Bronchial epithelial cell (primary cell): ENCODE measurements around the gene IQCF5. TPM values are rescaled to one million over a fixed set of nuclear protein-coding genes. Genes with fewer than 3 reads are reported as not detected.
"Not testable (repeated sequence)": the region's sequence is repeated elsewhere in the genome, so short reads cannot be mapped to it uniquely, and the experiment has no call there.

Source experiments
- DNase-seq: peaks from one replicate; pipeline ENCODE4 v3.0.0-alpha.2; 2010; ENCODE audit warnings: low read depth
- FAIRE-seq: peaks from 2 replicates; lab custom pipeline; 2011; peaks lifted over from hg19 to GRCh38; lab: Jason Lieb, UNC
- H3K27me3 ChIP-seq: 2 replicates; pipeline ENCODE4 v1.5.1; 2011; ENCODE audit warnings: low read length; ENCODE audit not compliant: control insufficient read depth, insufficient read depth
- H3K36me3 ChIP-seq: 2 replicates; pipeline ENCODE4 v1.5.1; 2011; ENCODE audit warnings: low read length; ENCODE audit not compliant: control insufficient read depth, insufficient read depth
- H3K4me3 ChIP-seq: 2 replicates; pipeline ENCODE4 v1.5.1; 2011; ENCODE audit warnings: mild to moderate bottlenecking, low read depth, low read length, control low read depth
- total RNA-seq: library from RNA; depleted of rRNA; stranded (reverse); fragments of >200 nt; gene quantifications from 2 replicates; pipeline ENCODE4 v1.2.1, GENCODE V29; 2014
- TF ChIP-seq, protein P1 (sequence below): IDR thresholded peaks from 2 replicates; pipeline ENCODE4 v1.5.1; 2011; ENCODE audit warnings: mild to moderate bottlenecking, moderate library complexity, low read length, control low read depth, inconsistent platforms; ENCODE audit not compliant: insufficient read depth, severe bottlenecking

The IQCF5 gene
- total RNA-seq: 0.53 TPM in 1 of 2 replicates, not detected in the other

DNA sequence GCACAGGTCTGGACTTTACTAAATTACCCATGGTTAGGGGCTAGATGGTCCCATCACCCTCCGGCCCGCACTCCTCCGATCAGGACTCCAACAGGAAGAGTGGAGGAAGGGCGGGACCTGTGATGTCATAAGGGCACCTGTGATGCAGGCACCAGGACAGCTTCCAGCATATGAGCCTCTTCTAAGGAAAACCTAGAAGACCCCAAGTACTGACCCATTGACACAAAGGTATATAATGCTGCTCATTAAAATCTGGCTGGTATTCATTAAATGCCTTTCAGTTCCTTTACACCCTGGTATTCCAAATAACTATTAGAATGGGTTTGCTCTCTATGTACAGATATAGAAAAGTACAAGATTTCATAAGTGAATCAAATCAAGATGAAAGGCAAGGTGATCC lies at the start of gene IQCF5:
TSS of gene IQCF5 (minus strand) at position 101 of the 400 bp plus-strand sequence. CDS start at position 31, 70 bp downstream.
- Histone ChIP-seq H3K27me3 (no peaks in the 10 kb centered on the region), H3K36me3 (no peaks in the 10 kb centered on the region), H3K4me3 (no peak within 1 kb of the TSS)
- DNase-seq (no peak), FAIRE-seq (no peak)
- TF ChIP-seq, protein P1, sequence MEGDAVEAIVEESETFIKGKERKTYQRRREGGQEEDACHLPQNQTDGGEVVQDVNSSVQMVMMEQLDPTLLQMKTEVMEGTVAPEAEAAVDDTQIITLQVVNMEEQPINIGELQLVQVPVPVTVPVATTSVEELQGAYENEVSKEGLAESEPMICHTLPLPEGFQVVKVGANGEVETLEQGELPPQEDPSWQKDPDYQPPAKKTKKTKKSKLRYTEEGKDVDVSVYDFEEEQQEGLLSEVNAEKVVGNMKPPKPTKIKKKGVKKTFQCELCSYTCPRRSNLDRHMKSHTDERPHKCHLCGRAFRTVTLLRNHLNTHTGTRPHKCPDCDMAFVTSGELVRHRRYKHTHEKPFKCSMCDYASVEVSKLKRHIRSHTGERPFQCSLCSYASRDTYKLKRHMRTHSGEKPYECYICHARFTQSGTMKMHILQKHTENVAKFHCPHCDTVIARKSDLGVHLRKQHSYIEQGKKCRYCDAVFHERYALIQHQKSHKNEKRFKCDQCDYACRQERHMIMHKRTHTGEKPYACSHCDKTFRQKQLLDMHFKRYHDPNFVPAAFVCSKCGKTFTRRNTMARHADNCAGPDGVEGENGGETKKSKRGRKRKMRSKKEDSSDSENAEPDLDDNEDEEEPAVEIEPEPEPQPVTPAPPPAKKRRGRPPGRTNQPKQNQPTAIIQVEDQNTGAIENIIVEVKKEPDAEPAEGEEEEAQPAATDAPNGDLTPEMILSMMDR: no peak

DNA sequence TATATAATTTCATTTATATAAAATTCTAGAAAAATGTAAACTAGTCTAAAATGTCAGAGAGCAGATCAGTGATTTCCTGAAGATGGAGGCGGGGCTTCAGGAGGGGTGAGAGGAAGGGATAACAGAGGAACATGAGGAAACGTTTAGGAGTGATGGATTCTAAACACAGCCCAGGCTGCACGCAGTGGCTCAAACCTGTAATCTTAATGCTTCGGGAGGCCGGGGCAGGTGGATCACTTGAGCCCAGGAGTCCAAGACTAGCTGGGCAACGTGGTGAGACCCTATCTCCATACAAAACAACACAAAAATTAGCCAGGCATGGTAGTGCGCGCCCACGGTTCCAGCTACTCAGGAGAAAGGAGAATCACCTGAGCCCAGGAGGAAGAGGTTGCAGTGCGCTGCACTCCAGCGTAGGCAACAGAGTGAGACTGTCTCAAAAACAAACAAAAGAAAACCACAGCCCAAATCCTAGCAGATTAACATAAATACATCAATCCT lies 45.7 kb upstream of the IQCF5 start:
- Histone ChIP-seq H3K4me3 (no peak overlapping the region), H3K36me3 (no peaks in the 10 kb centered on the region), H3K27me3 (no peaks in the 10 kb centered on the region)
- TF ChIP-seq, protein P1: no peak
- no peak for FAIRE-seq
- no peak for DNase-seq

DNA sequence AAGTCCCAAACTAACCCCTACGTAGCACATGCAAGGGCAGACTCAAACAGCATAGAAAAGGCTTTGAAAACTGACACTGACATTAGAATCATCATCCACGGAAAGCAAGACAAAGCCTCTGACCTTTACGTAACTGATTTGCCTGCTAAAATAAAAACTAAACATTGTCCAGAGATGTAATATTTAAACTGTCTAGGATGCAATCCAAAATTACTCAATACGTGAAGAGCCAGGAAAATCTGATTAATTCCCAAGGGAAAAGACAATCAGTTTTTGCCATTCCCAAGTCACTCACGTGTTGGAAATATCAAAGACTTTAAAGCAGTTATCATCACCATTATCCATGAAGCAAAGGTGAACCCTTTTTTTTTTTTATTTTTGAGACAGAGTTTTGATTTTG lies 41.0 kb upstream of the IQCF5 start:
- no peak for DNase-seq
- FAIRE-seq: no peak
- TF ChIP-seq, protein P1: no peak
- H3K36me3 ChIP-seq: no peaks in the 10 kb centered on the region
- no peak overlapping the region for H3K4me3 ChIP-seq
- no peaks in the 10 kb centered on the region for H3K27me3 ChIP-seq

DNA sequence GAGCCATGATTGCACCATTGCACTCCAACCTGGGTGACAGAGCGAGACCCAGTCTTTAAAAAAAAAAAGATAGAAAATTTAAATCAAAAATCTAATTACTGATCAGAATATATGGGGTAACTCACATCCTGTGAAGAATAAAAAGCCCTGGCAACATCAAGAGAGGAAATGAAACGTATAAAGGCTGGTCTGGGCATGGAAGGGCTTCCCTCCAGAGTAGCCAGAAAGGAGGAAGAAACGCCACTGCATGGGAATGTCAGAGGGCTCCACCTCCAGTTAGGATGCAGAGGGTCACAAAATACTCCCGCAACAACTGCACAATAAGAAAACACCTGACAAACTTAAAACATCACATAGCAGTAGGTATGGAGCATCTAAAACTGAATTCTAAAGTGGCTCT lies 32.6 kb upstream of the IQCF5 start:
- Histone ChIP-seq H3K27me3 (no peaks in the 10 kb centered on the region), H3K36me3 (no peaks in the 10 kb centered on the region), H3K4me3 (no peak overlapping the region)
- FAIRE-seq: peak; percentile 32
- TF ChIP-seq, protein P1: no peak
- DNase-seq: peak; percentile 56

DNA sequence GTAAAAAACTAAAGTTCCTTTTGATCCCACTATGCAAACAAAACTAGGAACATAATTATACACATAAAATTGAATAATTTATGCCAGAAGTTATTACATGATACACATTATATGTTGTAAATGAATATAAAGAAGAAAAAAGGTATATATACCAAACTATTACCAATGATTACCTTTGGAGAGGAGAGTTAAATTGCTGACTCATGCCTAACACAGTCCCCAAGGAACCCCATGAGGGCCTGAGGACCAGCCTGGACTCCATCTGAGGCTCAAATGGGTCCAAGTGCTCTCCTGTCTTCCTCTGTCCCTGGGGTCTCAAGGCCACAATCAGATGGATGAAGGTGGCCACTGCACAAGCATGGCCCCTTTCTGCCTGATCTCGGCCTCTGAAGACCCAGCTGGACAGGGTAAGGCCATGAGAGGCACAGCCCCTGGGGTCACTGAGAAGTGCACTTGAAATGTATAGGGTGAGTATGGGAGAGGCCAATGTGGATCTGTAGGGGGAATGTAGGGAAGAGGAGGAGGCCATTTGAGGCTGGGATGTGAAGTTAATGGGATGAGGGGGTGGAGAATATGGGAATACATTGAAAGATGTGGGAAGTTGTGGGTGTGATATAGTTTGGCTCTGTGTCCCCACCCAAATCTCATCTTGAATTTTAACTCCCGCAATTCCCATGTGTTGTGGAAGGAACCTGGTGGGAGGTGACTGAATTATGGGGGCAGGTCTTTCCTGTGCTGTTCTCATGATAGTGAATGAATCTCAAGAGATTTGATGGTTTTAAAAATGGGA lies 28.8 kb upstream of the IQCF5 start:
- TF ChIP-seq, protein P1: no peak
- no peaks in the 10 kb centered on the region for H3K27me3 ChIP-seq
- no peaks in the 10 kb centered on the region for H3K36me3 ChIP-seq
- H3K4me3 ChIP-seq: no peak overlapping the region
- DNase-seq: no peak
- no peak for FAIRE-seq

DNA sequence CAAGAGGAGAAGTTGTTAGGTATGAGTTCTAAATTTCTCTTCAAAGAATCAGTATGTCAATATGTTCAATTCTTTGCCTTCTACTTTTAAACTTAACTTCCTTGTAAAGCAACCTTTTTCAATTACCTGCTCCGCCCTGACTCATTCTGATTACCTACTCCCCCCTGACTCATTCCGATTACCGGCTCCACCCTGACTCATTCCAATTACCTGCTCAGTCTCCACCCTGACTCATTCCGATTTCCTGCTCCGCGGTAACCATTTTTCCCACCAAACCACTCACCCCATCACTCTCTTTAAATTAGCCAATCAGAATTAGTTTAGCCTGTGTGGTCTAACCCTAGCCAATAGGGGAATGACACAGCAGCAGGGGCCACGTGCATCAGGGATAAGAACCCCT lies 27.0 kb upstream of the IQCF5 start:
- not testable (repeated sequence) for FAIRE-seq, H3K4me3 ChIP-seq, H3K27me3 ChIP-seq, H3K36me3 ChIP-seq
- DNase-seq: peak; percentile 92

DNA sequence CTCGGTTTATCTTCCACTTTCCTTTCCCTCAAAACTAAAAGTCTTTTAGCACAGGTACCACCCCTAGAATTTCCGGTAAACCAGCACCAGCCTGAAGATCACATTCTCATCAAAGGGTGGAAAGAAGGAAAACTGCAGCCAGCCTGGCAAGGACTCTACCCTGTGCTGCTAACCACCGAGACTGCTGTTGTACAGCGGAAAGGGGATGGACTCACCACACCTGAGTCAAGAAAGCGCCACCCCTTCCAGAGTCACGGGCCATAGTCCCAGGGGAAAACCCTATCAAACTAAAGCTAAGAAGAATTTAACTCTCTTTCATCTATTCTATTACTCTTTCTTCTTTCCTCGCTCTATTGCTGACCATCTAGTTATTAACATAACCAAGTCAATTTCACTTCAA lies 24.6 kb upstream of the IQCF5 start:
- H3K4me3 ChIP-seq, H3K27me3 ChIP-seq, FAIRE-seq, H3K36me3 ChIP-seq, DNase-seq: not testable (repeated sequence)
